ENCODE results near the gene KIF27.

Gene KIF27

GRCh38 chr9:83800236-83801033 is 120.8 kb downstream of the KIF27 start (continued):
- TF ChIP-seq CSDC2 (CRISPR knock-in tag; IDR thresholded peaks at IDR 0.05) (no peak), ZFP3 (CRISPR knock-in tag; IDR thresholded peaks at IDR 0.05) (no peak), ZNF565 (CRISPR knock-in tag; conservative IDR thresholded peaks at IDR 0.05; ENCODE audit: low read depth) (no peak), TSHZ2 (CRISPR knock-in tag; IDR thresholded peaks at IDR 0.05) (no peak), ZNF8 (CRISPR knock-in tag; IDR thresholded peaks at IDR 0.05) (no peak)

DNA sequence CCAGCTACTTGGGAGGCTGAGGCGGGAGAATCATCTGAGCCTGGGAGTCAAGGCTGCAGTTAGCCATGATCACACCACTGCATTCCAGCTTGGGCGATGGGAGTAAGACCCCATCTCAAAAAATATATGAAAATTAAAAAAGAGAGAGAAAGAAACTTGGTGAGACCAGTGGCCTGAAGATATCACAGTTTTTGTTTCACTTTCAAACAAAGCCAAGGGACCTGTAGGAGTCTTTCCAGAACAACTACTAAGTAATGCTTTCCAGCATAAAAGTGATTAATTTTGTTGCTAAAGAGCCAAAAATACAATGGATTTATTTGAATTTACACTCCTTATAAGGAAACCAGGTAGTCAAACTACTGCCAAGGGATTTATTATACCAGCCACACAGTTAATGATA is 127.2 kb downstream of the KIF27 start:
- no peak for ATAC-seq

More for the DNA sequence above, 127.2 kb downstream of the KIF27 start:
- no peak for TF ChIP-seq ISL1 (CRISPR knock-in tag; IDR thresholded peaks at IDR 0.05)
- no peak for TF ChIP-seq ZFP3 (CRISPR knock-in tag; IDR thresholded peaks at IDR 0.05)
- TF ChIP-seq, protein P1, sequence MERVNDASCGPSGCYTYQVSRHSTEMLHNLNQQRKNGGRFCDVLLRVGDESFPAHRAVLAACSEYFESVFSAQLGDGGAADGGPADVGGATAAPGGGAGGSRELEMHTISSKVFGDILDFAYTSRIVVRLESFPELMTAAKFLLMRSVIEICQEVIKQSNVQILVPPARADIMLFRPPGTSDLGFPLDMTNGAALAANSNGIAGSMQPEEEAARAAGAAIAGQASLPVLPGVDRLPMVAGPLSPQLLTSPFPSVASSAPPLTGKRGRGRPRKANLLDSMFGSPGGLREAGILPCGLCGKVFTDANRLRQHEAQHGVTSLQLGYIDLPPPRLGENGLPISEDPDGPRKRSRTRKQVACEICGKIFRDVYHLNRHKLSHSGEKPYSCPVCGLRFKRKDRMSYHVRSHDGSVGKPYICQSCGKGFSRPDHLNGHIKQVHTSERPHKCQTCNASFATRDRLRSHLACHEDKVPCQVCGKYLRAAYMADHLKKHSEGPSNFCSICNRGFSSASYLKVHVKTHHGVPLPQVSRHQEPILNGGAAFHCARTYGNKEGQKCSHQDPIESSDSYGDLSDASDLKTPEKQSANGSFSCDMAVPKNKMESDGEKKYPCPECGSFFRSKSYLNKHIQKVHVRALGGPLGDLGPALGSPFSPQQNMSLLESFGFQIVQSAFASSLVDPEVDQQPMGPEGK (CRISPR knock-in tag; IDR thresholded peaks at IDR 0.05; ENCODE audit: borderline replicate concordance) = no peak
- TF ChIP-seq OSR1 (CRISPR knock-in tag; IDR thresholded peaks at IDR 0.05) = no peak
- TF ChIP-seq ZFP30 (CRISPR knock-in tag; IDR thresholded peaks at IDR 0.05) = no peak
- no peak for TF ChIP-seq ARNTL (CRISPR knock-in tag; IDR thresholded peaks at IDR 0.05; ENCODE audit: borderline replicate concordance, low read depth)
- no peak for TF ChIP-seq SNAI2 (CRISPR knock-in tag; IDR thresholded peaks at IDR 0.05)
- no peak for TF ChIP-seq TOX (CRISPR knock-in tag; IDR thresholded peaks at IDR 0.05; ENCODE audit: borderline replicate concordance)
- TF ChIP-seq PPARA (CRISPR knock-in tag; IDR thresholded peaks at IDR 0.05; ENCODE audit: borderline replicate concordance) = no peak
- no peak for TF ChIP-seq RARB (CRISPR knock-in tag; IDR thresholded peaks at IDR 0.05)
- TF ChIP-seq GLIS3 (CRISPR knock-in tag; IDR thresholded peaks at IDR 0.05) = no peak
- no peak for TF ChIP-seq TCF4 (CRISPR knock-in tag; IDR thresholded peaks at IDR 0.05; ENCODE audit: borderline replicate concordance)
- no peak for TF ChIP-seq CSRNP3 (CRISPR knock-in tag; IDR thresholded peaks at IDR 0.05)
- TF ChIP-seq, protein P2, sequence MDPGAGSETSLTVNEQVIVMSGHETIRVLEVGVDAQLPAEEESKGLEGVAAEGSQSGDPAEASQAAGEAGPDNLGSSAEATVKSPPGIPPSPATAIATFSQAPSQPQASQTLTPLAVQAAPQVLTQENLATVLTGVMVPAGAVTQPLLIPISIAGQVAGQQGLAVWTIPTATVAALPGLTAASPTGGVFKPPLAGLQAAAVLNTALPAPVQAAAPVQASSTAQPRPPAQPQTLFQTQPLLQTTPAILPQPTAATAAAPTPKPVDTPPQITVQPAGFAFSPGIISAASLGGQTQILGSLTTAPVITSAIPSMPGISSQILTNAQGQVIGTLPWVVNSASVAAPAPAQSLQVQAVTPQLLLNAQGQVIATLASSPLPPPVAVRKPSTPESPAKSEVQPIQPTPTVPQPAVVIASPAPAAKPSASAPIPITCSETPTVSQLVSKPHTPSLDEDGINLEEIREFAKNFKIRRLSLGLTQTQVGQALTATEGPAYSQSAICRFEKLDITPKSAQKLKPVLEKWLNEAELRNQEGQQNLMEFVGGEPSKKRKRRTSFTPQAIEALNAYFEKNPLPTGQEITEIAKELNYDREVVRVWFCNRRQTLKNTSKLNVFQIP (CRISPR knock-in tag; IDR thresholded peaks at IDR 0.05; ENCODE audit: borderline replicate concordance, low read depth) = no peak
- no peak for TF ChIP-seq ZC3H10 (CRISPR knock-in tag; IDR thresholded peaks at IDR 0.05)
- no peak for TF ChIP-seq TSHZ2 (CRISPR knock-in tag; IDR thresholded peaks at IDR 0.05)
- TF ChIP-seq ESRRG (CRISPR knock-in tag; IDR thresholded peaks at IDR 0.05) = no peak
- no peak for TF ChIP-seq ZNF70 (CRISPR knock-in tag; IDR thresholded peaks at IDR 0.05)
- no peak for TF ChIP-seq CSDC2 (CRISPR knock-in tag; IDR thresholded peaks at IDR 0.05)

All from SK-N-SH treated with all-trans-retinoic acid at 6 μM for 48 hours (cell line).